GM12892 (cell line): ENCODE measurements around the gene DENND11. TPM values are rescaled to one million over a fixed set of nuclear protein-coding genes. Genes with fewer than 3 reads are reported as not detected.

Experiments
- DNase-seq: peaks from one replicate; pipeline ENCODE4 v3.0.0; 2011; ENCODE audit not compliant: insufficient read length
- FAIRE-seq: peaks from 2 replicates; lab custom pipeline; 2011; peaks lifted over from hg19 to GRCh38; lab: Jason Lieb, UNC
- POLR2A ChIP-seq: IDR thresholded peaks from 2 replicates; pipeline ENCODE4 v1.6.1; 2011; ENCODE audit warnings: low read depth, low read length, control low read depth
- POLR2AphosphoS5 ChIP-seq: IDR thresholded peaks from 2 replicates; pipeline ENCODE4 v1.6.1; 2011; ENCODE audit warnings: low read depth, low read length, control low read depth
- TAF1 ChIP-seq: IDR thresholded peaks from 2 replicates; pipeline ENCODE4 v1.6.1; 2011; ENCODE audit warnings: low read depth, mild to moderate bottlenecking, control low read depth, low read length, borderline replicate concordance
- polyA plus RNA-seq: library from polyadenylated mRNA; unstranded; fragments of >200 nt; gene quantifications from one replicate; pipeline ENCODE4 v1.2.1, GENCODE V29; 2012; ENCODE audit warnings: missing spikeins, inconsistent platforms; ENCODE audit not compliant: missing spikeins

The DENND11 gene, protein sequence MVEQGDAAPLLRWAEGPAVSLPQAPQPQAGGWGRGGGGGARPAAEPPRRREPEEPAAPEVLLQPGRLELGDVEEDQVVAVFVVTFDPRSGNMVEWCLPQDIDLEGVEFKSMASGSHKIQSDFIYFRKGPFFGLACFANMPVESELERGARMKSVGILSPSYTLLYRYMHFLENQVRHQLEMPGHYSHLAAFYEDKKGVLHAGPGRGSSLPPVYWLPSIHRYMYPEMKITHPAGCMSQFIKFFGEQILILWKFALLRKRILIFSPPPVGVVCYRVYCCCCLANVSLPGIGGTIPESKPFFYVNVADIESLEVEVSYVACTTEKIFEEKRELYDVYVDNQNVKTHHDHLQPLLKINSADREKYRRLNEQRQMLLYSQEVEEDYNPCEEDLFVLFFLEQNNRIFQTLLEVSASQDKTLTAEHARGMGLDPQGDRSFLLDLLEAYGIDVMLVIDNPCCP
- polyA plus RNA-seq: 24.6 TPM

- peak; percentile 58 for DNase-seq
- FAIRE-seq: peak; percentile 74
- no peak for TF ChIP-seq POLR2A
- TF ChIP-seq POLR2AphosphoS5: no peak
- TF ChIP-seq TAF1: no peak
These were observed at the start of gene DENND11 for GRCh38 chr7:141702047-141702567. Gene DENND11 (minus strand): TSS chr7:141702166. CDS start chr7:141702153, 13 bp downstream.

DNA sequence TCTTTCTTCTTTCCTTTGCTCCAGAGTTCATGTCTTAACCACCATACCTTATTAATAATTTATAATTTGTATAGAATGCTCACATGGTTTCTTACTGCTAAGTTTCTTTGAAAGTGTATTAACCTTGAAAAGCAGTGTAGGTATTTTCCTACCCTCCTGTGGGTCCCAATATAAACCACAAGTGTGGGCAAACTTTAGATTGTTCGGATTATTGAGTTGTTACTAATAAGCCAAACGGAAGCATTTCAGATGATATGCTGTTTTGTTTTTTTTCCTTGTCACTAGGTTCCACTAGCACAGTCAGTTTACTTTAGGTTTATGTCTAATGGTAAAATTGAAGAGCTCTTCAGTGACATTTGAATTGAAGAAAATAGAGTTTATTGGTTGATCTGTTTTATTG lies 46.4 kb upstream of the DENND11 start:
- no peak for TF ChIP-seq TAF1
- TF ChIP-seq POLR2A: no peak
- no peak for TF ChIP-seq POLR2AphosphoS5
- DNase-seq: no peak
- no peak for FAIRE-seq

- DNase-seq: no peak
- no peak for FAIRE-seq
- TF ChIP-seq POLR2AphosphoS5: no peak
- TF ChIP-seq POLR2A: no peak
- TF ChIP-seq TAF1: no peak
These were observed 42.2 kb upstream of the DENND11 start for GRCh38 chr7:141744131-141744530.

DNA sequence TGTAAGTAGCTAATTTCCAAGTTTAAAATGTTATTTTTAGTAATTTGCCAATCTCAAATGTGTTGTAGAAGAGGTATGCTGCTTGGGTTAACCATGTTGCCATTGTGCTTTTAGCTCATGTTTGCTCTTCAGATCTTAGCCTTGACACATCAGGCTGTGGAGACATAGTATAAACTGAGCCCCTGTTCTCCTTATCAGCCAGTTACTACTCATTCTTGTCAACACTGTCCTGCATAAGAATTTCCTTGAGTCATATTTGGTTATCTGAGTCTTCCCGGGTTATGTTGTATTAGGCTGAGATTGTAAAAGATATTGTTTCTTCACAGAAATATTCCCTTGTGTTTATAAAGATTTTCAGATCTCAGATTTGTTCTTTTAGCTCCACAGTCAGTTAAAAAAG lies 40.3 kb upstream of the DENND11 start:
- no peak for DNase-seq
- TF ChIP-seq POLR2AphosphoS5 (no peak), TAF1 (no peak), POLR2A (no peak)
- no peak for FAIRE-seq

DNA sequence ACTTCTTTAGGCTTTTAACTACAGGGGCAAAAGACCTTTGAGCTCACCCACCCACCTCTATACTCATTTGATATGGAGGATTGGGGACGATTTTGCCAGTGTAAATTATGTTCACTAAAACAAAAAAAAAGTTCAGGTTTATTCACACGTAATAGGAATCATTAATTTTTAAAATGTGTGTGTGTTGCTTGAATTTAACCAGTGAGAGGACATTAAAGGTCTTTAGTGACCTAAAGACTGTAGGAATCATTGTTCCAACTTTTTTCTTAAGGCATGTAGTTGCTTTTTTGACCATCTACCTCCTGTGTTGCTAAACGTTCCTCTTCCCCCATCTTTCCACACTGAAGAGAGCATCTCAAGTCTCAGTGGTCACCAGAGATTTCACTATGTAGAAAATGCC lies 37.3 kb upstream of the DENND11 start:
- DNase-seq (no peak), FAIRE-seq (no peak)
- TF ChIP-seq TAF1: no peak
- no peak for TF ChIP-seq POLR2A
- TF ChIP-seq POLR2AphosphoS5: no peak

DNA sequence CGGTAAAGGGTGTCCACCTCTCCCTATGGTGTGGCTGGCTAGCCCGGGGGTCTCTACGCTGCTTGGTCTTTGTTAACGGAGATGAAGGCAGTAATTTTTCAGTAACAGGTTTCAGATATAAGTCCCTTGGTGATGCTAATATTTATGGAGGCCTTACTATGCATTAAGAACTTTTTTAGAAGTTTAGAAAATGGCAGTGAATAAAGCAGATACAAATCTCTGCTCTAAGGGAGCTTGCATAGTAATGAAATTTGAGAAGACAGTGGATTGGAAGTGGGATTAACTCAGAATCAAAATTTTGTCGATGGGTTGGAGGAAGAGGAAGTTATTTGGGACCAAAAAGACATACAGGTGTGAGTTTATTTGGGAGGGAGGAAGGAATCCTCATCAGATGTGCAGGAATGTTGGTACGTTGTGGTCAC lies 36.6 kb upstream of the DENND11 start:
- FAIRE-seq (no peak), DNase-seq (no peak)
- TF ChIP-seq POLR2A (no peak), TAF1 (no peak), POLR2AphosphoS5 (no peak)

DNA sequence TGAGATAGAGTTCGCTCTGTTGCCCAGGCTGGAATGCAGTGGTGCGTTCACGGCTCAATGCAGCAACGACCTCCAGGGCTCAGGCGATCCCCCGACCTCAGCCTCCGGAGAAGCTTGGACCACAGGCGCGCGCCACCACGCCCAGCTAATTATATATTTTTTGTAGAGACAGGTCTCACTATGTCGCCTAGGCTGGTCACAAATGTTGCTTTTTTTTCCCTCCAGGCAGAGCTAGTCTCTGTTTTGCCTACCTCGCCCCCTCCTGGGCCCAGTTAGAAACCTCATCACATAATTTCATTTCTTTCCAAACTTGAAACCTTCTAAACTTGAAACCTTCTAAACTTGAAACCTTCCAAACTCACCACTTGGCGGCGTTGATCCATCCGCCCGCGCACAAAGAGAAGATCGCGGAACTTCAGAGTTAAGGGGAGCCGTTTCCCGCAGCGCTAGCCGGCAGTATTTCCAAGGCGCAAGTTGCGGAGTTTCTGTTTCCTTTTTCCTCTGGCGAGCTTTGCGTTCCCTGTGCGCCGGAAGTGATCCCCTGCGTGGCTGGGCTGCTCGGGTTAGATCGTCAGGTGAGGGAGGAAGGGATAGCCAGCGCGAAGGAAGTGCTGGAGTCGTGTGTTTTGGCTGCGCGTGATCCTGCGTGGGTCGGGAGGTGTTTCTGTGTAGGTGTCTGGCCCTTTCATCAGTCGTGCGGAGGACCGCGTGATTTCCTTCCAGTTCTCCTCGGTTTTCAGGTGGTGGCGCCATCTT lies 36.0 kb upstream of the DENND11 start, which contains the start of gene SSBP1:
Gene SSBP1 (plus strand): TSS at position 523 of the 756 bp plus-strand sequence. CDS start 809 bp downstream, outside the sequence.
- peak; percentile 51 for DNase-seq
- peak; percentile 96 for FAIRE-seq
- peak; percentile 80; the same call in 1 of the 2 replicates for TF ChIP-seq TAF1
- peak; percentile 99 for TF ChIP-seq POLR2AphosphoS5
- peak; percentile 97 for TF ChIP-seq POLR2A

DNA sequence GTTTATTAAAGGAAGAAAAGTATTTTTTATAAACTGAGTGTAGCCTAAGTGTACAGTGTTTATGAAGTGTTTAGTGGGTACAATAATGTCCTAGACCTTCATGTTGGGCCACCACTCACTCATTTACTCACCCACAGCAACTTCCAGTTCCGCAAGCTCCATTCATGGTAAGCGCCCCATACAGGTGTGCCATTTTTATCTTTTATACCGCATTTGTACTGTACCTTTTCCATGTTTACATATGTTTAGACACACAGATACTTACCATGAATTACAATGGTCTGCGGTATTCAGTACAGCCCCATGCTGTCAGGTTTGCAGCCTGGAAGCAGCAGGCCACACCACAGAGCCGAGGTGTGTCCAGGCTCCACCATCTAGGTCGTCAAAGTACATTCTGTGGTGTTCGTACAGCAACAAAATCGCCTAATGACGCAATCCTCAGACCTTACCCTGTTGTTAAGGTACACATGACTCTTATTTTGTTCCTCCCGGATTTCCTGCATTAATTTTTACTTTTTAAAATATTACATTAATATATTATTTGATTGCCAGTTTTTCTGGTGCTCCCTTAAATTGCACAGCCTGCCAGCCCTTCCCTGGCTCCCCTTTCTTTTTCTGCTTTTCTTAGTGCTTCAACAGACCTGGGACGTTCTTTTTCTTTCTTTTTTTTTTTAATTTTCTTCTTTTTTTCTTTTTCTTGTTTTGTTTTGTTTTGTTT lies 35.3 kb upstream of the DENND11 start:
- FAIRE-seq: peak; percentile 63
- DNase-seq: no peak
- no peak for TF ChIP-seq POLR2AphosphoS5
- TF ChIP-seq POLR2A: no peak
- TF ChIP-seq TAF1: no peak

- no peak for TF ChIP-seq POLR2AphosphoS5
- TF ChIP-seq TAF1: no peak
- TF ChIP-seq POLR2A: no peak
- DNase-seq (no peak), FAIRE-seq (no peak)
These were observed 29.6 kb upstream of the DENND11 start for GRCh38 chr7:141731476-141732149.

DNA sequence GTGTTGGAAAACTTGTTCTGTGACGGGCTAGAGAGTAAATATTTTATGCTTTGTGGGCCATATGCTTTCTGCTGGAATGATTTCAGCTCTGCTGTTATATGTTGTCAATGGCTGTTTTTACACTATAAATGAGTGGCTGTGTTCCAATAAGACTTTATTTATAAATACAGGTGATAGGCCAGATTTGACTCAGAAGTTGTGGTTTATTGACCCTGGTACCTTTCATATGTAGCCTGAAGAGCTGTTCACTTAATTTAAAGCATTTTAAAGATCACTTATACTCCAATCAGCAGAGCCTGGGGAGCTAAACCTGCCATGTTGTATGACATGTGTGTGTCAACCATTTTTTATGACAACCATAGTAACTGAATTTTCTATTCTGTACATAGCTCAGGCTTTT lies 27.1 kb upstream of the DENND11 start:
- FAIRE-seq (no peak), DNase-seq (no peak)
- TF ChIP-seq POLR2AphosphoS5: no peak
- TF ChIP-seq POLR2A: no peak
- TF ChIP-seq TAF1: no peak
